Cardiac muscle cell (in vitro differentiated cells and primary cell): Measurements from ENCODE around the gene IYD. TPM values are rescaled to one million over a fixed set of nuclear protein-coding genes. Genes with fewer than 3 reads are reported as not detected.

Source experiments
- DNase-seq, 2 donors: peaks; one replicate each; pipeline versions ENCODE4 v3.0.0 to v3.0.0-alpha.2; 2010 to 2017; ENCODE audit warnings: low read depth in 1 of 2, low spot score in 1 of 2
- H3K27ac ChIP-seq: fragments of 200-600 bp; sonication (generic); 2 replicates; pipeline ENCODE4 v1.5.1; 2016
- H3K27me3 ChIP-seq: fragments of 200-600 bp; sonication (generic); 2 replicates; pipeline ENCODE4 v1.6.0; 2016; ENCODE audit warnings: control low read depth
- H3K36me3 ChIP-seq: fragments of 200-600 bp; sonication (generic); 2 replicates; pipeline ENCODE4 v1.5.1; 2016; ENCODE audit warnings: control low read depth
- H3K4me1 ChIP-seq: fragments of 200-600 bp; sonication (generic); 2 replicates; pipeline ENCODE4 v1.8.1; 2017; ENCODE audit warnings: low read depth, mild to moderate bottlenecking, mixed run types
- H3K4me3 ChIP-seq: fragments of 200-600 bp; sonication (generic); 2 replicates; pipeline ENCODE4 v1.5.1; 2016; ENCODE audit warnings: mild to moderate bottlenecking
- H3K9me3 ChIP-seq: fragments of 200-600 bp; sonication (generic); 2 replicates; pipeline ENCODE4 v1.5.1; 2017; ENCODE audit warnings: low read depth, mild to moderate bottlenecking, control low read depth
- CTCF ChIP-seq: IDR thresholded peaks from 2 replicates; pipeline ENCODE4 v1.5.1; 2012; ENCODE audit warnings: low read depth, mild to moderate bottlenecking, low read length
- polyA plus RNA-seq: library from polyadenylated mRNA; unstranded; fragments of >200 nt; fragmentation: Nextera tagmentation; extraction: Ambion mirVana; gene quantifications from 2 replicates; pipeline ENCODE4 v1.2.1, GENCODE V29; 2016
- total RNA-seq: library from RNA; depleted of rRNA; stranded (reverse); fragments of >200 nt; gene quantifications from 2 replicates; pipeline ENCODE4 v1.2.3, GENCODE V29; 2016

Gene IYD
- total and polyA plus RNA-seq, 2 experiments from 2014 or later, result not detected

- no peak overlapping the region for H3K4me3 ChIP-seq
- H3K36me3 ChIP-seq, result no peaks in the 10 kb centered on the region
- H3K27ac ChIP-seq, result no peak overlapping the region
- peak; percentile 80 to 87 for DNase-seq
- peaks cover 31% of the 10 kb centered on the region for H3K27me3 ChIP-seq
- peak; percentile 80 for TF ChIP-seq CTCF
- H3K9me3 ChIP-seq, result no peaks in the 10 kb centered on the region
- H3K4me1 ChIP-seq, result no peaks in the 10 kb centered on the region
These were observed 49.4 kb downstream of the IYD start for GRCh38 chr6:150417899-150418826.

- Histone ChIP-seq H3K9me3 (no peaks in the 10 kb centered on the region), H3K4me3 (no peak overlapping the region), H3K27me3 (peaks cover 31% of the 10 kb centered on the region), H3K27ac (no peak overlapping the region), H3K36me3 (no peaks in the 10 kb centered on the region), H3K4me1 (no peaks in the 10 kb centered on the region)
- peak; percentile 72 to 79 for DNase-seq
- TF ChIP-seq CTCF, result peak; percentile 78
These were observed 50.2 kb downstream of the IYD start for GRCh38 chr6:150418827-150419594.

GRCh38 chr6:150420428-150420827 is 51.6 kb downstream of the IYD start:
- peaks cover 22% of the 10 kb centered on the region for H3K27me3 ChIP-seq
- no peak overlapping the region for H3K27ac ChIP-seq
- H3K36me3 ChIP-seq, result no peaks in the 10 kb centered on the region
- DNase-seq, result no peak
- H3K4me1 ChIP-seq, result no peaks in the 10 kb centered on the region
- no peak for TF ChIP-seq CTCF
- H3K9me3 ChIP-seq, result no peaks in the 10 kb centered on the region
- H3K4me3 ChIP-seq, result no peak overlapping the region

- Histone ChIP-seq H3K4me1 (no peaks in the 10 kb centered on the region), H3K27ac (no peak overlapping the region), H3K9me3 (no peaks in the 10 kb centered on the region), H3K36me3 (no peaks in the 10 kb centered on the region), H3K4me3 (no peak overlapping the region), H3K27me3 (peaks cover 17% of the 10 kb centered on the region)
- DNase-seq, result no peak
- no peak for TF ChIP-seq CTCF
These were observed 52.1 kb downstream of the IYD start for GRCh38 chr6:150420926-150421325.

- Histone ChIP-seq H3K4me1 (no peaks in the 10 kb centered on the region), H3K9me3 (no peaks in the 10 kb centered on the region), H3K4me3 (no peak overlapping the region), H3K27me3 (no peaks in the 10 kb centered on the region), H3K27ac (no peak overlapping the region), H3K36me3 (no peaks in the 10 kb centered on the region)
- TF ChIP-seq CTCF, result no peak
- no peak for DNase-seq
These were observed 56.7 kb downstream of the IYD start for GRCh38 chr6:150425508-150425907.
